NCI-H2196 (cell line): ENCODE results near the gene RAB2B.
A peak's percentile ranks its signal among the peaks of the same experiment; 100 is the strongest.

Source experiments
- DNase-seq: peaks from one replicate; lab custom pipeline; 2025; ENCODE audit not compliant: unreplicated experiment; lab: John Stamatoyannopoulos, UW

The RAB2B gene

DNA sequence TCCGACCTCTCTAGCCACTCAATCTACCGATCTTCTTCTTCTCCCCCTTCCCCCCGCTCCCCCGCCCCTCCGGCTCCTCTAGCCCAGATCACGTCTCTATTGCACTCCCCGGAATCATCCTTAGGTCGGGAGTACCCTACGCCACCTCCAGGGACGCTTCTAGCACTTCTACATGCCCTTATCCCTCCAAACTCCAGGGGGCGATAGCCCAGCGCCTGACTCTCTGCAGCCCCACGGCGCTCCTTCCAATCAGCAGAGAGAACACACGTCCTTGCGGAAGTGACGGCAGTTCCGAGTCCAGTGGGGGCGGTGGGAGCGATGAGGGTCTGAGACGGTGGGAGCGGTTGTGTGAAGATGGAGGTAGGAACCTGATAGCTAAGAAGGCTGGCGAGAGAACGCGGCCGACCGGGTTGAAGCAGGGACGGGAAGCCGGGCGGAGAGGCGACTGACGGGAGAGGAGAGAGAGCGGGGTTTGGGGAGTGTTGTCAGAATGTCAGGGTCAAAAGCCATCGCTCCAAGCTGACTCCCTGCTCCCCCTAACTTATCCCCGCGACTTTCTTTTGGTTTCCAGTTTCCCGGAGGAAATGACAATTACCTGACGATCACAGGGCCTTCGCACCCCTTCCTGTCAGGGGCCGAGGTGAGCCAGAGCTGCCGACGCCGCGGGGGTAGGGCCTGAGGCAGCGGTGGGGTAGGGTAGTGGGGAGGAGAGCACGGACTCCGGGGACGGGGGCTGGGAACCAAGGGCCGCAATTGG is at the start of gene RAB2B, which contains the start of gene TOX4:
Gene RAB2B, minus strand, starts transcription at position 35 of the 757 bp plus-strand sequence. CDS start 87 bp downstream, outside the sequence.
Gene TOX4, plus strand, starts transcription at position 271 of the 757 bp plus-strand sequence. Its CDS starts 84 bp downstream, at position 355.
- DNase-seq = peak; percentile 95

DNA sequence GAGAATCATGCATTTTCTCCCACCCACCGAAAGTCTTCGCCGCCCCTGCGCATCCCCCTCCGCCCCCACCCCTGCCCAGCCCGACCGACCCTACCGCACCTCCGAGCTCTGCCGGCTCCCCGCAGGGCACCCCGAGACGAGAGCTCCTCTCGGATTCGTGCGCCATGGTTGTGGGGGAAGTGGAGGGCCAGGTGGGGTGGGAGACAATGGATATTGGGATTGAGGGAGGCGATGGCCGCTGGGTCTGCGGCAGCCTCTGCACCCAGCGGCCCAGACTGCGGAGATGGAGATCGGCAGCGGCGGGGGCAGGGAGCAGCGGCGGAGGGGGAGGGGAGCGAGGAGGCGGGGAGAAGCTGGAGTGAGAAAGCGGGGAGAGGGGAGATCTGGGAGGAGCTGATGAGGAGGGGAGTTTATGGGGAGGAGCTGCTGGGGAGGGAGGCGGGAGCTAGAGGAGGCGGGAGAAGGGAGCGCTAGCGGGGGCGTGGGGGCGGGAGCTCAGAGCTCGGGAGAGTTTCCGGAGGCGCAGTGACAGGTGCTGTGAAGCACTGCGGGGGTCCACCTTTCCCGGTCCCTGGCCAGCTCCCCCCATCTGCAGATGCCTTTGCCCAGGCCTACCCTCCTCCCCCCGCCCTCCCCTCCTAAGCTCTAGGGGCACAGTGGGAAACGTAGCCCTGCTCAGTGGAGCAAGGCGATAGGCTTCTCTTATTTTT is 49.4 kb upstream of the RAB2B start, which contains the start of gene SALL2:
Gene SALL2, minus strand, starts transcription at position 385 of the 710 bp plus-strand sequence. Its CDS starts 219 bp downstream, at position 166.
- DNase-seq = peak; percentile 87

DNA sequence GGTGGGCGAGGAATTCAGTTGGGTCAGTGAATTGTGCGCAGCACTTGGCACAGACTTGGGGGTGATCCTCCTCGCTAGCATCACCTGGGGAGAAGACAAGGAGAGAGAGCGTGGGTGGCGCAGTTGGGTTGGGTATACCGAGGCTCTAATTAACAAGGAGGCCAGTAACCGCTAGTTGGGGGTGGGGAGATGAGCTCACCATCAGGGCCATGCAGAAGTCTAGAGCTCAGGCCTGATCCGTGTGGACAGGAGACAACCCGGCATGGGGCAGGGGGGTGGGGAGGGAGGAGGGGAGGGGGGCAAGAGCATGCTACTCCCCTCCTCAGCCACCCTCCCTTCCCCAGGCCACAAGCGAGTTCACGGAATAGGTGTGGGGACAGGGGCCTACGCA is 48.8 kb upstream of the RAB2B start:
- DNase-seq = peak; percentile 31

DNA sequence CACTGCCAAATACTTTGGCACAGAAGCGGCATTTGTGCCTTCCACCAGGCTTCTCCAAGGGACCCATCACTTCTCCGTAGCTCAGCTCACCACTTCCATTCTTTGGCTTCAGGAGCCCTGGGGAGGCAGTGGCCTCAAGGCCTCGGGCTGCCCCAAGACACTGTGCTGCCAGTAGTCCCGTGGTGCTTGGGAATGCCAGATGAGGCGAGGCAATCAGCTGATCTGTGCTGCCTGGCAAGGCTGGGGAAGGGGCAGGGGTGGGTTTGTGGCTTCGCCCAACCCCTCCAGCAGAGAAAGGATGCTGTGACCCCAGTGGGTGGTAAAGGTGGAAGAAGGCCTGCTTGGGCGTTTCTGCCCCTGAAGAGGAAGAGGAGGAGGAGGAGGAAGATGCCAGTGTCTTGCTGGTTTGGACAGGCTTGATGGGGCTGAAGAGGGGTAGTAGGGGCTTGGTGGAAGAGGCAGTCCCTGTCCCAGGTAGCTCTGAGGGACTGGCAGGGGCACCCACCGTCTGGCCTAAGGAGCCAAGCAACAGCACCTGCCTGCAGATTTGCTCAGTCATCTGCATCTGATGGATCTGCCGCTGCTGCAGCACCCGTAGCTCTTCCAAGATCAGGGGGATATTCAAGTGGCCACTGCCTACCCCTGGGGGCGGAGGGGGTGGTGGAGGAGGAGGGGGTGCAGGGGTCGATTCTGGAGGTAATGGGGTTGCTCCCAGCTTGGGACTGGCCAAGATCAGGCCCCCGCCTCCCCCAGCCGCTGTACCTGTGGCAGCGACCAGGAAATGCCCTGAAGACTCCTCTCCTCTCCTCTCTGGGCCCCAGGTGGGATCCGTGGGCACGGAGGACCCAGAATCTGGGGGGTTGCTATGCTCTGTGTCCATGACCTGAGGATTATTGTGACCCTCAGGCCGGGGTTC is 48.1 kb upstream of the RAB2B start:
- DNase-seq = no peak

DNA sequence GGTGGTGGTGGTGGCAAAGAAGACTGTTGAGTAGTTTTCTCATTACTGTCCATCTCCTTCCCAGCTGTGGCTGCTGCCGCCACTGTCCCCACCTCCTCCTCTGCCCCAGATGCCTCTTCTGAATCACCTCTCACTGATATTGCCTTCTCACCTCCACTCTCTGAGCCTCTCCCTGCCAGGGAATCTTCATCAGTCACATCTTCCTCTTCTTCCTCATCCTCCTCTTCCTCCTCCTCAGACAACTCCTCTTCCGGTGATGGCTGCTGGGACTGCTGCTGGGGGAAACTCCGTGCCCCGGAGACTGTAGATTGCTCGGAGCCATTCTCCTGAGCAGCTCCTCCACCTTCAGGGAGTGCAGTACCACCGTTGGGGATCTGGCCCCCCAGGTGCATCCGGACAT is 46.4 kb upstream of the RAB2B start:
- no peak for DNase-seq

DNA sequence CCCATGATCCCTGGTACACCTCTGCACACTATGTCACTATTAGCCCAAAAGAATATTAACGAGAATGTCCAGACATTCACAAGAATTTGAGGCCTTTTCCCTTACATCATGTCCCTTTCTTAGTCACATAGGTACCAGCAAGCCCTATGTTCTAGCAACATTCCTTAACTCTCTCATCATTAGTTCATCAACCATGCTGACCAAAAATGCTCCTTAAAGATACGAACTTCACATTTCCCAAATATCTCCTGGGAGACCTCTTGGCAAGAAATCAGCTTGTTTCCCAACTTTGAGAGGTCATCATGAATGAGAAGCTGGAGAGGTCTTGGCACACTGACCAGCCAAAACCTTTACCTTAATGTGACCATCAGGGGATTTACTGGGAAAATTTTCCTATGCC is 44.7 kb upstream of the RAB2B start:
- no peak for DNase-seq

DNA sequence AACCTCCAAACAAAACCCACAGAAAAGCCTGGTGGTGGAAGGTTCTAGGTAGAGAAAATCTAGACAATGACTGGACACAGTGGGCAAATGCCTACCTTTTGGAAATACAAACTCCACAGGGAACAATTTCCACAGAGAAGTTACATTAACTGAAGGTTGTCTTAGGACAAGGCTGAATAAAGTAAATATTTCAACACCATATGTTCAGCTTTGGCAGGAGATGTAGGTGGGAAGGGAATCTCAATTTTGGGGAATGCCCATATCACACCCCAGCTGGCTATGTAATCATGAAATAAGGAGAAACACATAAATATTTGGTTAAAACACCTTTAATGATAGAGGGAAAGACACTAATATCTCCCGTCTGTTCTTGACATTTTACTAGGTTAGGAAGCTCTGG is 44.0 kb upstream of the RAB2B start:
- DNase-seq = no peak

DNA sequence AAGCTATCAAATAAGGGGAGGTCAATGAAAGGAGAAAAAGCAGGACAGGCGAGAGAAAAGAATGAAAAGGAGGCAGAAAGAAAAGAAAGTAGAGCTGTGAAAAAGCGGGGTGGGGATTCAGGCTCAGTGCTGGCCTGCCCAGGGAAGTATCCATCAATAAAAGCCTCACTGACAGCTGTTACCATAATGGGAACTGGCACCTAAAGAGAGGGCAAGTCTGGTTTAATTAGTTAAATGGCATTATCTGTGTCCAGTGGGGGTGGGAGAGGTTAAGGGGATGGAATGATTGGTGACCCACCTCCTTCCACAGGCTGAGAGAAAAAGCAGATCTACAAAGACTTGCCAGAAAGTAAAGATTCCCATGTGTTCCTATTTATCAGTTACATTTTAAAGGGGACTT is 42.0 kb upstream of the RAB2B start:
- no peak for DNase-seq

DNA sequence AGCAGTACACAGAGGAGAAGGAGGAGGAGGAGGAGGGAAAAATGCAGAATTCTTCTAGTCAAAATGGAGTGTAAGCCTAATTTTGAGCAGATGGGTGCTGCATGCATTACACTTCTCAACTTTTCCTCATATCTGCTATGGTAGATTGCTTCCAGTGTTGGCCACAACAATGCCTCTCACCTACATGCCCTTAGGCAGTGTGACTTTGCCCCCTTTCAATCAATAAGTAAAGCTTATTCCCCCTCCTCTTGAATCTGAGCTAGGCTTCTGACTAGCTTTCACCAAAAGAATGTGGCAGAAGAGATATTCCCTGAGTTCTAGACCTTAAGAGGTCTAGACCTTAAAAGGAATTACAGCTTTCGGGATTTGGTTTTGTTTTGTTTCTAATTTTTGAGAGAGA is 37.6 kb upstream of the RAB2B start:
- DNase-seq = no peak

DNA sequence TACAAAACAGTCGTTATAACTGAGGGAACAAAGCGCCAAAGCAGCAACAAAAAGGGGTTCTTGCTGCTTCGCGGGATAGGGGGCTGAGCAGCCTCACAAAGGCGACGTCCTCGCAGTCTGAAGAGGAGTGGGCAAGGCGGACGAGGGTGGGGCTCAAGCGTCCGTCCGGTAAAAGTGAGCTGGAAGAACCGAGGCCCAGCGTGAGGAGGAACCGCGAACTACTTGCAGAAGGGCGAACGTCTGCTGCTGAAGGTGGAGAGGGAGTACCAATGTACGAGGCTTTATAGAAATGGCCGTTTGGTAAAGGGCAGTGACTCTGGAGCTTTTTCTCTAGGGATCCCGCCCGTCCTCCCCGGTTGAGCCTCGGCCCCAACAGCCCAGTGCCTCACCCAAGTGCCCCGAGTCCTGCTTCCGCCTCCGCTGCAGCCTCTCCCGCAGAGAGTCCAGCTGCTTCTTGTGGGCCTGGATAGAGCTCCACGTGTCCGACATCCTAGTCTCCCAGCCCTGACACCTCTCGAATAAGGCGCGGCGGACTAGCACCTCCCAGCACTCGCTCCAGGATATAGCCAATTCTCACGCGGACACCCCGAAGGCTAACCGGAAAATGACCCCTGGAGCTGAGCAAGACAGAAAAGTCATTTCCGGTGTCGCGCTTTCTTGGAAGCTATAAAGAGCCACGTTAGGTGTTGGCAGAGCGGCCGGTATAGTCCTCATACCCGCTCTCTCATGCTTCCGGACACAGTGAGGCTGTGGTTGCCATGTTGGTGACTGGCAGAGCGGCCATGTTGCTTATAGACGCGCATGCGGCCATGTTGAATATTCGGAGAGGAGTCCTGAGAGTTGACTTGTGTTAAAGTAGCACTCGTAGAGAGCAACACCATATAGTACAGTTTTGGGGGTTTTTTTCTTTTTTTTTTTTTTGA is 34.2 kb upstream of the RAB2B start, which contains the start of gene METTL3:
Gene METTL3, minus strand, starts transcription at position 606 of the 923 bp plus-strand sequence. Its CDS starts 117 bp downstream, at position 489.
- DNase-seq = peak; percentile 98

DNA sequence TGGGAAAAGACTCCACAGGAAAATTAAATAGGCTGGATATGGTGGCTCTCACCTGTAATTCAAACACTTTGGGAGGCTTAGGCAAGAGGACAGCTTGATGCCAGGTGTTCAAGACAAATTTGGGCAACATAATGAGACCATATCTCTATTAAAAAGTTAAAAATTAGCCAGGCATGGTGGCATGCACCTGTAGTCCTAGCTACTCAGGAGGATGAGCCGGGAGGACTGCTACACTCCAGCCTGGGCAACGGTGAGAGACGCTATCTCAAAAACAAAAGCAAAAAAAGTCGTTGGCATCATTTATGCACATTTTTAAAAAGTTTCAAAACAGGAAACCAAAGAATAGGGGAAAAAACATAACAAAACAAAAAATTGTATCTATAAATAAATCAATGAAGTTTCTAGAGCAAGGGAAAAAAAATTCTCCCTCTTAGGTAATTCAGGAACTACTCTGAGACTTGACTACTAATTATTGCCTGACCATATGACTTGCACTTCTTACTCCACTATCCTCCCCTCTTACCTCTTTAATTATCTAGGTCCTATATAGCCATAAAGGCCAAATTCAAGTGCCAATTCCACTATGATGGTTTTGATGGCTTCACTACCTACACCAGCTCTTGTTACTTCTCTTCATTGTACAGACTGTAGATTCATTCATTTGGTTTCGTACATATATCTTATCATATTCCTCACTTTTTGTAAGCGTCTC is 32.8 kb upstream of the RAB2B start:
- no peak for DNase-seq

DNA sequence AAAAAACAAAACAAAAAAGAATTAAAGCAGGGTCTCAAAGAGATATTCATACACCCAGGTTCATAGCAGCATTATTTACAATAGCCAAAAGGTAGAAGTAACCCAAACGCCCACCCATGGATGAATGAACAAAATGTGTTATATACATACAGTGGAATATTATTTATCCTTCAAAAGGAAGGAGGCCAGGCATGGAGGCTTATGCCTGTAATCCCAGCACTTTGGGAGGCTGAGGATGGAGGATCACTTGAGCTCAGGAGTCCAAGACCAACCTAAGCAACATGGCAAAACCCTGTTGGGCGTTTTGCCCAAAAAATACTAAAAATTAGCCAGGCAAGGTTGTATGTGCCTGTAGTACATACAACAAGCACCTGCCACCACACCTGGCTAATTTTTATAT is 29.8 kb upstream of the RAB2B start:
- no peak for DNase-seq

DNA sequence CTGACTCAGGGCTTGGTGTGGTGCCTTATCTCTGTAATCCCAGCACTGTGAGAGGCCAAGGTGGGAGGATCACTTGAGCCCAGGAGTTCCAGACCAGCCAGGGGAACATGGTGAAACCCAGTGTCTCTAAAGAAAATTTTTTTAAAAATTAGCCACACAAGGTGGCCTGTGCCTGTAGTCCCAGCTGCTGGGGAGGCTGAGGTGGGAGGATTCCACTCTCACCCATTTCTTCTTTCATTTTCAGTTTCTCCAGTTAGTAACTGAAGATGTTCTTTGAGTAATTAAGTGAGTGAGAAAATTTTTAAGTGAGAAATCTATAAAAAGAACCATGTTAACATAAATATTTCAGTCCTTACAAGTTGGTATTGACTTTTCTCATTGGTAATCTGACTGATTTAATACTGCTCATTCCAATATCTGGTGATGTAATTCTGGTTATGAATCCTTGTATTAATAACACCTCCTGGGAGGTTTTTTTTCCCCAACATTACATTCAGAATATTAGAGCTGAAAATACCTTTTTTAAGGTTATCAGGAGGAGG is 28.3 kb upstream of the RAB2B start:
- DNase-seq = no peak

DNA sequence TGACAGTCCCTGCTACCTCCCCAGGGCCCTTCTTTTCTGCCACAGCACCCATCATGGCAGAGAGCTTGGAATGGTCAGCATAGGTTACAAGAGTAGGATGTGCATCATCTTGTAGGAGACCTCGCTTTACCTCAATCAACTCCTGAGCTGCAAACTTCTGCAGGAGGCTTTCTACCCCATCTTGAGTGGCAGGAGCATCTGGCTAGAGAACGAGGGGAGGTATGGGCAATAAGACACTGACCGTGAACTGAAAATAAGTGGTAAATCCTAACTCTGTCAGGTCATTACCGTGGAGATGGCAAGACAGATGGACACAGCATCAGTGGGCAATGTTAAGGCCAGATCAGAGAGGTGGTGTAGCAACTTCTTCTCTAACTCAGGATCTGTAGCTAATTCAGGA is 26.6 kb upstream of the RAB2B start:
- no peak for DNase-seq

DNA sequence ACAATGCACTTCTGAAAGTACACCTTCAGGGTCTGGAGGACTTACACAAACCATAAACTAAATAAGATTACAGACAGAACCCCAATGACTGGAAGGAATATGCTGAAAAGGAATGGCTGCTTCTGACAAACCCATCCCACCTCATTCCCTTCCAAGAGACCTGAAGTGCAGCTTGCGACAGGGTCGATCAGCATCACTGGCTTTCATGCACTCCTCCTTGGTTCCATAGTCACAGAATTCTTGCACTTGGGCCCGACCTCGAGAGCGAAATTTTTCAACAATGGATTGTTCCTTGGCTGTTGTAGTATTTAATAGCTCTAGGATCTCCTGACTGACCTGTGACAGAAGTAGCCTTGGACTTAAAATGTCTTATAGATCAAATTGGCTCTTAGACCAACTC is 24.8 kb upstream of the RAB2B start:
- DNase-seq = no peak

DNA sequence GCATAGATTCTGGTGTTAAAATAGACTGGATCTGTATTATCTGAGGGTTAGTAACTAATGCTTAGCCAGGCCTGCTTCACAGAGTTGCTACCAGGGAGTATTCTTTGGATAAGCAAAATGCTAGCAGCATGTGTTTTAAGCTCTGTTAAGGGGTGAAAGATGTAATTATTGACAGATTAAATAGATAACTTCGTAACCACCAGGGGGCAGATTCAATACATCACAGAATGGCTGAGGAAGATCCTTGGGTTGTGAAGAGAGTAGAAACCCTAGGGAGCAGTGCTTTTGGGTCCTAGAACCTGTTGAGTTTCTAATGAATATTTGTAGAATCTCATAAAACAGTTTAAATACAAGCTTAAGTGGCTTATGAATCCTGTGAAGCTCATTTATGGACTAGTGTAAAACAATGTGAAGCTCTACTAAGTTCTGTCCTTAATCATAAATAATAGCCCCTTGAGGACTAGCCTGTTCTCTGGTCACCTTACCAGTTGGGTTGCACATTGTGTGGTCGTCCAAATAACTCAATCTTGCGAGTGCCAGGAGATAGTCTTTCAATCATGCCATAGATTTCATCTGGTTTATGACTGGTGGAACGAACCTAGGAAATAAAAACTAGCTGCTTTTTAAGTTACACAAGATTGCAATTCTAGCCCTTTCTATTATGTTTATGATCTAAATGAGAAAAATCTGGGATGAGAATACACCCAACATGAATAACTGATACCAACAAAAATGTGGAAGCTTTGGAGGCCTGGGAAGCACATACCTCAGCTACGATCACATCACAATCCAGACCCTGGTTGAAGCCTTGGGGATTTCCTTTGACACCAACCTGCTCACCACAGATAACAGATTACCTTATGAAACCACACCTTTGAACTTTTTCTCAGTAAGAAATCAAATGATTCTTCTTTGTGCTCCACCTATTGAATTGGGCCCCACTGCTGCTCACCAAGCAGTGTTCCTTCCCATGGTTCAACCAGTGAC is 22.1 kb upstream of the RAB2B start:
- peak; percentile 60 for DNase-seq

DNA sequence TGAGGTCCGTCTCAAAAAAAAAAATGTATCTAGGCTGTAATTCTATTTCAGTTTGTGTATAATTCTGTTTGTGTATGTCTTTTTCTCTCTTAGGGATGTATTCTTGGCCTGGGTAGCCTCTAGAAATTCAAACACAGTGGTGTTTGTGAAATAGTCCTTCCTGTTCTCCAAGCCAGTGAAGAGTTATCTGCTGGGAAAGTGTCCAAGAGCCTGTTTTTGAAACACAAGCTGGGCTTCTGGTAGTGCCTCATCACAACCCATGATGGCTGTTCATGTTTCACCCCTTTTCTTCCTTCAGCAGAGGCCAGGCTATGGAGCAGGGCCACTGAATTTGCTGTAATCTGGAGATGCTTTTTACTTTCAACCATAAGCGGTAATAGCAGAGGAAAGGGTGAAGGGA is 19.7 kb upstream of the RAB2B start:
- peak; percentile 40 for DNase-seq
